SK-N-SH treated with all-trans-retinoic acid at 6 μM for 48 hours (cell line): Measurements from ENCODE around the gene ZNF469.

ENCODE experiments used
- ATAC-seq: fragments of 200-7000 bp; cut with Tn5 transposase; 3 replicates; pipeline ENCODE4 v1.9.1; 2020; ENCODE audit warnings: mild to moderate bottlenecking, moderate library complexity
- ARNTL ChIP-seq: fragments of 450-650 bp; formaldehyde crosslinking; IDR thresholded peaks from 2 replicates; pipeline ENCODE4 v1.5.0; 2020; ENCODE audit warnings: low read depth, mild to moderate bottlenecking, moderate library complexity, borderline replicate concordance
- ESRRG ChIP-seq: fragments of 250-450 bp; sonication (Bioruptor Pico); IDR thresholded peaks from 2 replicates; pipeline ENCODE4 v1.6.1; 2021; ENCODE audit warnings: mild to moderate bottlenecking
- OSR1 ChIP-seq: fragments of 250-450 bp; sonication (Bioruptor Pico); IDR thresholded peaks from 2 replicates; pipeline ENCODE4 v1.8.0; 2022; ENCODE audit warnings: moderate library complexity, mild to moderate bottlenecking, inconsistent platforms
- PPARA ChIP-seq: fragments of 250-450 bp; sonication (Bioruptor Pico); IDR thresholded peaks from 2 replicates; pipeline ENCODE4 v1.5.0; 2020; ENCODE audit warnings: mild to moderate bottlenecking, borderline replicate concordance
- RARB ChIP-seq: fragments of 250-450 bp; sonication (Bioruptor Pico); IDR thresholded peaks from 2 replicates; pipeline ENCODE4 v1.8.0; 2021; ENCODE audit warnings: mild to moderate bottlenecking, moderate library complexity
- SNAI2 ChIP-seq: fragments of 250-450 bp; sonication (Bioruptor Pico); IDR thresholded peaks from 2 replicates; pipeline ENCODE4 v1.5.0; 2020; ENCODE audit warnings: mild to moderate bottlenecking, moderate library complexity
- TCF4 ChIP-seq: fragments of 250-450 bp; sonication (Bioruptor Pico); IDR thresholded peaks from 2 replicates; pipeline ENCODE4 v1.8.0; 2021; ENCODE audit warnings: mild to moderate bottlenecking, moderate library complexity, borderline replicate concordance
- TOX ChIP-seq: fragments of 250-450 bp; sonication (Bioruptor Pico); IDR thresholded peaks from 2 replicates; pipeline ENCODE4 v1.8.0; 2021; ENCODE audit warnings: mild to moderate bottlenecking, moderate library complexity, borderline replicate concordance
- ZFP30 ChIP-seq: fragments of 450-650 bp; formaldehyde crosslinking; IDR thresholded peaks from 2 replicates; pipeline ENCODE4 v1.5.0; 2022; ENCODE audit warnings: mild to moderate bottlenecking, moderate library complexity
- ZNF70 ChIP-seq: fragments of 450-650 bp; formaldehyde crosslinking; IDR thresholded peaks from 2 replicates; pipeline ENCODE4 v1.5.0; 2020; ENCODE audit warnings: mild to moderate bottlenecking, moderate library complexity
- ZNF8 ChIP-seq: fragments of 450-650 bp; formaldehyde crosslinking; IDR thresholded peaks from 2 replicates; pipeline ENCODE4 v1.5.0; 2020; ENCODE audit warnings: mild to moderate bottlenecking, moderate library complexity
- TF ChIP-seq, protein P1 (sequence below): fragments of 250-450 bp; sonication (Bioruptor Pico); IDR thresholded peaks from 2 replicates; pipeline ENCODE4 v1.5.1; 2021; ENCODE audit warnings: mild to moderate bottlenecking, moderate library complexity
- TF ChIP-seq, protein P2 (sequence below): fragments of 250-450 bp; sonication (Bioruptor Pico); IDR thresholded peaks from 2 replicates; pipeline ENCODE4 v1.8.0; 2021; ENCODE audit warnings: low read depth, mild to moderate bottlenecking, moderate library complexity, borderline replicate concordance
- TF ChIP-seq, protein P3 (sequence below): fragments of 250-450 bp; sonication (Bioruptor Pico); IDR thresholded peaks from 2 replicates; pipeline ENCODE4 v1.8.0; 2020; ENCODE audit warnings: mild to moderate bottlenecking, moderate library complexity, borderline replicate concordance
- TF ChIP-seq, protein P4 (sequence below): fragments of 250-450 bp; sonication (Bioruptor Pico); IDR thresholded peaks from 2 replicates; pipeline ENCODE4 v1.5.1; 2020; ENCODE audit warnings: low read depth, mild to moderate bottlenecking, moderate library complexity
- TF ChIP-seq, protein P5 (sequence below): fragments of 250-450 bp; sonication (Bioruptor Pico); IDR thresholded peaks from 2 replicates; pipeline ENCODE4 v1.5.0; 2020; ENCODE audit warnings: mild to moderate bottlenecking, moderate library complexity

ZNF469 gene, protein sequence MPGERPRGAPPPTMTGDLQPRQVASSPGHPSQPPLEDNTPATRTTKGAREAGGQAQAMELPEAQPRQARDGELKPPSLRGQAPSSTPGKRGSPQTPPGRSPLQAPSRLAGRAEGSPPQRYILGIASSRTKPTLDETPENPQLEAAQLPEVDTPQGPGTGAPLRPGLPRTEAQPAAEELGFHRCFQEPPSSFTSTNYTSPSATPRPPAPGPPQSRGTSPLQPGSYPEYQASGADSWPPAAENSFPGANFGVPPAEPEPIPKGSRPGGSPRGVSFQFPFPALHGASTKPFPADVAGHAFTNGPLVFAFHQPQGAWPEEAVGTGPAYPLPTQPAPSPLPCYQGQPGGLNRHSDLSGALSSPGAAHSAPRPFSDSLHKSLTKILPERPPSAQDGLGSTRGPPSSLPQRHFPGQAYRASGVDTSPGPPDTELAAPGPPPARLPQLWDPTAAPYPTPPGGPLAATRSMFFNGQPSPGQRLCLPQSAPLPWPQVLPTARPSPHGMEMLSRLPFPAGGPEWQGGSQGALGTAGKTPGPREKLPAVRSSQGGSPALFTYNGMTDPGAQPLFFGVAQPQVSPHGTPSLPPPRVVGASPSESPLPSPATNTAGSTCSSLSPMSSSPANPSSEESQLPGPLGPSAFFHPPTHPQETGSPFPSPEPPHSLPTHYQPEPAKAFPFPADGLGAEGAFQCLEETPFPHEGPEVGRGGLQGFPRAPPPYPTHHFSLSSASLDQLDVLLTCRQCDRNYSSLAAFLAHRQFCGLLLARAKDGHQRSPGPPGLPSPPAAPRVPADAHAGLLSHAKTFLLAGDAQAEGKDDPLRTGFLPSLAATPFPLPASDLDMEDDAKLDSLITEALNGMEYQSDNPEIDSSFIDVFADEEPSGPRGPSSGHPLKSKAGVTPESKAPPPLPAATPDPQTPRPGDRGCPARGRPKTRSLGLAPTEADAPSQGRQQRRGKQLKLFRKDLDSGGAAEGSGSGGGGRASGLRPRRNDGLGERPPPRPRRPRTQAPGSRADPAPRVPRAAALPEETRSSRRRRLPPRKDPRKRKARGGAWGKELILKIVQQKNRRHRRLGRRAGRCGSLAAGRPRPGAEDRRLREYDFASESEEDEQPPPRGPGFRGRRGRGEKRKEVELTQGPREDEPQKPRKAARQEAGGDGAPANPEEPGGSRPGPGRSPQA (N-terminal part only)

DNA sequence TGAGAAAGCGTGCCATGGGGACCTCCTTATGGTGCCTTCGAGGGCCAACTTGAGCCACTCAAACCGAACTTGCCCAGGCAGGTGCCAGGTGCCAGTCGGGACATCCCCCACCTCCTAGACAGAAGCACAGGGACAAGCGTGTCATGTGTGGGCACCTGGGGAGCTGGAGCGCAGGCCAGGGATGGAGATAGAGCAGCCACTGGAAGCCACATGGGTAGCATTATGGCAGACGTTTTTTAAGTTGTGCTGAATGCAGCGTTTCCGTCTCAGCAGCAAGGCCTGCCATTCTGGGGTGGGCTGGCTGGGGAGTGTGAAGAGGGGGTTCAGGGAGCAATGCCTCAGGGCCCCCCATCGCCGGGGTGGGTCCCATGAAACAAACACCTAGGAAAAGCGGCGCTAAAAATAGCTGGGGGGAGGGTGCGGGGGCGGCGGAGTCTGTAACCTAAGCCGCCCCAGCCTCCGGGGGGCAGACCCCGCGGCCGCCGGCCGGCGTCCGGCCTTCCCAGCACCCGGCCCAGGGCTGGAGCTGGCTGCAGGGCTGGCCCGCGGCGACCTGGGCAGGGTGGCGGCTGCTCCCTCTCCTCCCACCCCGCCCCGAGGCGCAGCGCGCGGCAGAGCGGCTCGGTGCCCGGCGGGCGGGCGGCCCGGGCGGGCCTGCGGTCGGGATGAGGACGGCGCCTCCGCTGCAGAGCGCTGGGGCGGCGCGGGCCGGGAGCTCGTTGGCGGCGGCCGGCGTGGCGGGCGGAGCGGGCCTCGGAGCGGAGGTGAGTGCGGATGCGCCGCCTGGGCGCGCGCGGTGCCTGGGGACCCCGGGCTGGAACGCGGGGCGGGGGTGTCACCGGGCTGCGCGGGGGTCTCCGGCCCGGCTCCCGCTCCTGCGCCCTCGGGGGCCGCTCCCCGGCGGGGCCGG, at the start of gene ZNF469:
TSS of gene ZNF469 (plus strand) at position 469 of the 910 bp plus-strand sequence. CDS start 44,512 bp downstream, outside the sequence.
- ATAC-seq = peak; percentile 57

More for the DNA sequence above, at the start of gene ZNF469:
- TF ChIP-seq ZNF70 (CRISPR knock-in tag) = no peak
- TF ChIP-seq ZFP30 (CRISPR knock-in tag) = no peak
- TF ChIP-seq TOX (CRISPR knock-in tag) = no peak
- TF ChIP-seq SNAI2 = no peak
- no peak for TF ChIP-seq OSR1
- no peak for TF ChIP-seq PPARA (CRISPR knock-in tag)
- TF ChIP-seq RARB = no peak
- TF ChIP-seq TCF4 = no peak
- TF ChIP-seq, protein P1, sequence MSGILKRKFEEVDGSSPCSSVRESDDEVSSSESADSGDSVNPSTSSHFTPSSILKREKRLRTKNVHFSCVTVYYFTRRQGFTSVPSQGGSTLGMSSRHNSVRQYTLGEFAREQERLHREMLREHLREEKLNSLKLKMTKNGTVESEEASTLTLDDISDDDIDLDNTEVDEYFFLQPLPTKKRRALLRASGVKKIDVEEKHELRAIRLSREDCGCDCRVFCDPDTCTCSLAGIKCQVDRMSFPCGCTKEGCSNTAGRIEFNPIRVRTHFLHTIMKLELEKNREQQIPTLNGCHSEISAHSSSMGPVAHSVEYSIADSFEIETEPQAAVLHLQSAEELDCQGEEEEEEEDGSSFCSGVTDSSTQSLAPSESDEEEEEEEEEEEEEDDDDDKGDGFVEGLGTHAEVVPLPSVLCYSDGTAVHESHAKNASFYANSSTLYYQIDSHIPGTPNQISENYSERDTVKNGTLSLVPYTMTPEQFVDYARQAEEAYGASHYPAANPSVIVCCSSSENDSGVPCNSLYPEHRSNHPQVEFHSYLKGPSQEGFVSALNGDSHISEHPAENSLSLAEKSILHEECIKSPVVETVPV (CRISPR knock-in tag) = no peak
- TF ChIP-seq, protein P2, sequence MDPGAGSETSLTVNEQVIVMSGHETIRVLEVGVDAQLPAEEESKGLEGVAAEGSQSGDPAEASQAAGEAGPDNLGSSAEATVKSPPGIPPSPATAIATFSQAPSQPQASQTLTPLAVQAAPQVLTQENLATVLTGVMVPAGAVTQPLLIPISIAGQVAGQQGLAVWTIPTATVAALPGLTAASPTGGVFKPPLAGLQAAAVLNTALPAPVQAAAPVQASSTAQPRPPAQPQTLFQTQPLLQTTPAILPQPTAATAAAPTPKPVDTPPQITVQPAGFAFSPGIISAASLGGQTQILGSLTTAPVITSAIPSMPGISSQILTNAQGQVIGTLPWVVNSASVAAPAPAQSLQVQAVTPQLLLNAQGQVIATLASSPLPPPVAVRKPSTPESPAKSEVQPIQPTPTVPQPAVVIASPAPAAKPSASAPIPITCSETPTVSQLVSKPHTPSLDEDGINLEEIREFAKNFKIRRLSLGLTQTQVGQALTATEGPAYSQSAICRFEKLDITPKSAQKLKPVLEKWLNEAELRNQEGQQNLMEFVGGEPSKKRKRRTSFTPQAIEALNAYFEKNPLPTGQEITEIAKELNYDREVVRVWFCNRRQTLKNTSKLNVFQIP = no peak
- TF ChIP-seq, protein P3, sequence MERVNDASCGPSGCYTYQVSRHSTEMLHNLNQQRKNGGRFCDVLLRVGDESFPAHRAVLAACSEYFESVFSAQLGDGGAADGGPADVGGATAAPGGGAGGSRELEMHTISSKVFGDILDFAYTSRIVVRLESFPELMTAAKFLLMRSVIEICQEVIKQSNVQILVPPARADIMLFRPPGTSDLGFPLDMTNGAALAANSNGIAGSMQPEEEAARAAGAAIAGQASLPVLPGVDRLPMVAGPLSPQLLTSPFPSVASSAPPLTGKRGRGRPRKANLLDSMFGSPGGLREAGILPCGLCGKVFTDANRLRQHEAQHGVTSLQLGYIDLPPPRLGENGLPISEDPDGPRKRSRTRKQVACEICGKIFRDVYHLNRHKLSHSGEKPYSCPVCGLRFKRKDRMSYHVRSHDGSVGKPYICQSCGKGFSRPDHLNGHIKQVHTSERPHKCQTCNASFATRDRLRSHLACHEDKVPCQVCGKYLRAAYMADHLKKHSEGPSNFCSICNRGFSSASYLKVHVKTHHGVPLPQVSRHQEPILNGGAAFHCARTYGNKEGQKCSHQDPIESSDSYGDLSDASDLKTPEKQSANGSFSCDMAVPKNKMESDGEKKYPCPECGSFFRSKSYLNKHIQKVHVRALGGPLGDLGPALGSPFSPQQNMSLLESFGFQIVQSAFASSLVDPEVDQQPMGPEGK (CRISPR knock-in tag) = no peak
- TF ChIP-seq, protein P4, sequence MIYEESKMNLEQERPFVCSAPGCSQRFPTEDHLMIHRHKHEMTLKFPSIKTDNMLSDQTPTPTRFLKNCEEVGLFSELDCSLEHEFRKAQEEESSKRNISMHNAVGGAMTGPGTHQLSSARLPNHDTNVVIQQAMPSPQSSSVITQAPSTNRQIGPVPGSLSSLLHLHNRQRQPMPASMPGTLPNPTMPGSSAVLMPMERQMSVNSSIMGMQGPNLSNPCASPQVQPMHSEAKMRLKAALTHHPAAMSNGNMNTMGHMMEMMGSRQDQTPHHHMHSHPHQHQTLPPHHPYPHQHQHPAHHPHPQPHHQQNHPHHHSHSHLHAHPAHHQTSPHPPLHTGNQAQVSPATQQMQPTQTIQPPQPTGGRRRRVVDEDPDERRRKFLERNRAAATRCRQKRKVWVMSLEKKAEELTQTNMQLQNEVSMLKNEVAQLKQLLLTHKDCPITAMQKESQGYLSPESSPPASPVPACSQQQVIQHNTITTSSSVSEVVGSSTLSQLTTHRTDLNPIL = no peak
- TF ChIP-seq ZNF8 (CRISPR knock-in tag) = no peak
- TF ChIP-seq, protein P5, sequence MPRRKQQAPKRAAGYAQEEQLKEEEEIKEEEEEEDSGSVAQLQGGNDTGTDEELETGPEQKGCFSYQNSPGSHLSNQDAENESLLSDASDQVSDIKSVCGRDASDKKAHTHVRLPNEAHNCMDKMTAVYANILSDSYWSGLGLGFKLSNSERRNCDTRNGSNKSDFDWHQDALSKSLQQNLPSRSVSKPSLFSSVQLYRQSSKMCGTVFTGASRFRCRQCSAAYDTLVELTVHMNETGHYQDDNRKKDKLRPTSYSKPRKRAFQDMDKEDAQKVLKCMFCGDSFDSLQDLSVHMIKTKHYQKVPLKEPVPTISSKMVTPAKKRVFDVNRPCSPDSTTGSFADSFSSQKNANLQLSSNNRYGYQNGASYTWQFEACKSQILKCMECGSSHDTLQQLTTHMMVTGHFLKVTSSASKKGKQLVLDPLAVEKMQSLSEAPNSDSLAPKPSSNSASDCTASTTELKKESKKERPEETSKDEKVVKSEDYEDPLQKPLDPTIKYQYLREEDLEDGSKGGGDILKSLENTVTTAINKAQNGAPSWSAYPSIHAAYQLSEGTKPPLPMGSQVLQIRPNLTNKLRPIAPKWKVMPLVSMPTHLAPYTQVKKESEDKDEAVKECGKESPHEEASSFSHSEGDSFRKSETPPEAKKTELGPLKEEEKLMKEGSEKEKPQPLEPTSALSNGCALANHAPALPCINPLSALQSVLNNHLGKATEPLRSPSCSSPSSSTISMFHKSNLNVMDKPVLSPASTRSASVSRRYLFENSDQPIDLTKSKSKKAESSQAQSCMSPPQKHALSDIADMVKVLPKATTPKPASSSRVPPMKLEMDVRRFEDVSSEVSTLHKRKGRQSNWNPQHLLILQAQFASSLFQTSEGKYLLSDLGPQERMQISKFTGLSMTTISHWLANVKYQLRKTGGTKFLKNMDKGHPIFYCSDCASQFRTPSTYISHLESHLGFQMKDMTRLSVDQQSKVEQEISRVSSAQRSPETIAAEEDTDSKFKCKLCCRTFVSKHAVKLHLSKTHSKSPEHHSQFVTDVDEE = no peak
- TF ChIP-seq ARNTL (CRISPR knock-in tag) = no peak
- TF ChIP-seq ESRRG (CRISPR knock-in tag) = no peak
